ENCODE results near the gene RFPL4A.
"Not testable (repeated sequence)": the region's sequence is repeated elsewhere in the genome, so short reads cannot be mapped to it uniquely, and the experiment has no call there.

GRCh38 chr19:55756808-55757207 lies 2.1 kb upstream of the RFPL4A start:
- not testable (repeated sequence) for TF ChIP-seq EZH2 (IDR thresholded peaks at IDR 0.05; ENCODE audit: borderline replicate concordance, insufficient read depth, low read length, poor library complexity, severe bottlenecking); SMC3 (conservative IDR thresholded peaks at IDR 0.05; ENCODE audit: poor library complexity); MXI1 (conservative IDR thresholded peaks at IDR 0.05; ENCODE audit: poor library complexity, severe bottlenecking); RAD21 (conservative IDR thresholded peaks at IDR 0.05); POLR2AphosphoS5 (IDR thresholded peaks at IDR 0.05); REST (IDR thresholded peaks at IDR 0.05; ENCODE audit: borderline replicate concordance); TAF1 (IDR thresholded peaks at IDR 0.05; ENCODE audit: low read depth); EP300 (conservative IDR thresholded peaks at IDR 0.05; ENCODE audit: poor library complexity, severe bottlenecking)
- TF ChIP-seq, protein P1, sequence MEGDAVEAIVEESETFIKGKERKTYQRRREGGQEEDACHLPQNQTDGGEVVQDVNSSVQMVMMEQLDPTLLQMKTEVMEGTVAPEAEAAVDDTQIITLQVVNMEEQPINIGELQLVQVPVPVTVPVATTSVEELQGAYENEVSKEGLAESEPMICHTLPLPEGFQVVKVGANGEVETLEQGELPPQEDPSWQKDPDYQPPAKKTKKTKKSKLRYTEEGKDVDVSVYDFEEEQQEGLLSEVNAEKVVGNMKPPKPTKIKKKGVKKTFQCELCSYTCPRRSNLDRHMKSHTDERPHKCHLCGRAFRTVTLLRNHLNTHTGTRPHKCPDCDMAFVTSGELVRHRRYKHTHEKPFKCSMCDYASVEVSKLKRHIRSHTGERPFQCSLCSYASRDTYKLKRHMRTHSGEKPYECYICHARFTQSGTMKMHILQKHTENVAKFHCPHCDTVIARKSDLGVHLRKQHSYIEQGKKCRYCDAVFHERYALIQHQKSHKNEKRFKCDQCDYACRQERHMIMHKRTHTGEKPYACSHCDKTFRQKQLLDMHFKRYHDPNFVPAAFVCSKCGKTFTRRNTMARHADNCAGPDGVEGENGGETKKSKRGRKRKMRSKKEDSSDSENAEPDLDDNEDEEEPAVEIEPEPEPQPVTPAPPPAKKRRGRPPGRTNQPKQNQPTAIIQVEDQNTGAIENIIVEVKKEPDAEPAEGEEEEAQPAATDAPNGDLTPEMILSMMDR (IDR thresholded peaks at IDR 0.05; ENCODE audit: poor library complexity, severe bottlenecking): not testable (repeated sequence)
